Smooth muscle cell (in vitro differentiated cells): ENCODE results near the gene NDUFA7. TPM values are rescaled to one million over a fixed set of nuclear protein-coding genes. Genes with fewer than 3 reads are reported as not detected.
A peak's percentile ranks its signal among the peaks of the same experiment; 100 is the strongest.

Experiments
- DNase-seq: peaks from one replicate; lab custom pipeline; 2025; ENCODE audit not compliant: unreplicated experiment; lab: John Stamatoyannopoulos, UW
- H2AFZ ChIP-seq: fragments of 200-600 bp; sonication (generic); 2 replicates; pipeline ENCODE4 v1.6.0; 2016; ENCODE audit warnings: antibody characterized with exemption, low read depth, mild to moderate bottlenecking
- H3F3A ChIP-seq: fragments of 200-600 bp; sonication (generic); 2 replicates; pipeline ENCODE4 v1.6.0; 2017; ENCODE audit warnings: antibody characterized with exemption, low read depth
- H3K27ac ChIP-seq: fragments of 200-600 bp; sonication (generic); 2 replicates; pipeline ENCODE4 v1.5.1; 2016; ENCODE audit warnings: low read depth, mild to moderate bottlenecking
- H3K27me3 ChIP-seq: fragments of 200-600 bp; sonication (generic); 2 replicates; pipeline ENCODE4 v1.6.1; 2016; ENCODE audit warnings: low read depth, mild to moderate bottlenecking
- H3K36me3 ChIP-seq: fragments of 200-600 bp; sonication (generic); 2 replicates; pipeline ENCODE4 v1.5.1; 2016; ENCODE audit warnings: low read depth
- H3K4me1 ChIP-seq: fragments of 200-600 bp; sonication (generic); 2 replicates; pipeline ENCODE4 v1.5.1; 2016; ENCODE audit warnings: low read depth
- H3K4me2 ChIP-seq: fragments of 200-600 bp; sonication (generic); 2 replicates; pipeline ENCODE4 v1.6.0; 2016; ENCODE audit warnings: mild to moderate bottlenecking
- H3K4me3 ChIP-seq: fragments of 200-600 bp; sonication (generic); 2 replicates; pipeline ENCODE4 v1.5.1; 2016; ENCODE audit warnings: mild to moderate bottlenecking
- H3K79me2 ChIP-seq: fragments of 200-600 bp; sonication (generic); 2 replicates; pipeline ENCODE4 v1.6.0; 2016; ENCODE audit warnings: low read depth, mild to moderate bottlenecking
- H3K9ac ChIP-seq: fragments of 200-600 bp; sonication (generic); 2 replicates; pipeline ENCODE4 v1.6.0; 2016; ENCODE audit warnings: low read depth
- H3K9me3 ChIP-seq: fragments of 200-600 bp; sonication (generic); replicated peaks from 2 replicates; pipeline ENCODE4 v1.5.1; 2016; ENCODE audit warnings: low read depth
- H4K20me1 ChIP-seq: fragments of 200-600 bp; sonication (generic); 2 replicates; pipeline ENCODE4 v1.6.0; 2016; ENCODE audit warnings: low read depth
- WGBS: methylation state at CpG from one replicate; pipeline ENCODE4 v1.1.7; 2016; ENCODE audit warnings: low lambda C conversion rate; 5-methylcytosine and 5-hydroxymethylcytosine counted together
- polyA plus RNA-seq: library from polyadenylated mRNA; unstranded; fragments of >200 nt; fragmentation: Nextera tagmentation; extraction: Ambion mirVana; gene quantifications from 2 replicates; pipeline ENCODE4 v1.2.1, GENCODE V29; 2016
- total RNA-seq: library from RNA; depleted of rRNA; stranded (reverse); fragments of >200 nt; gene quantifications from 2 replicates; pipeline ENCODE4 v1.2.3, GENCODE V29; 2014
- TF ChIP-seq, protein P1 (sequence below): fragments of 200-600 bp; sonication (generic); IDR thresholded peaks from 2 replicates; pipeline ENCODE4 v1.5.1; 2017; ENCODE audit warnings: borderline replicate concordance, mild to moderate bottlenecking, antibody characterized with exemption; ENCODE audit not compliant: insufficient read depth, poor library complexity, severe bottlenecking

Gene NDUFA7
- total and polyA plus RNA-seq, 2 experiments from 2014 or later: 17.3 to 80.4 TPM

- Histone ChIP-seq H3K36me3 (no peaks in the 10 kb centered on the region), H3F3A (no peaks in the 10 kb centered on the region), H3K4me1 (peaks cover 20% of the 10 kb centered on the region), H2AFZ (no peak overlapping the region), H3K9me3 (no peaks in the 10 kb centered on the region), H3K4me3 (peak overlapping the region; percentile 93), H3K4me2 (peak overlapping the region; percentile 97), H3K79me2 (peaks cover 42% of the 10 kb centered on the region), H3K9ac (peak overlapping the region; percentile 99), H3K27ac (no peak overlapping the region), H3K27me3 (no peaks in the 10 kb centered on the region), H4K20me1 (peaks cover 24% of the 10 kb centered on the region)
- TF ChIP-seq, protein P1, sequence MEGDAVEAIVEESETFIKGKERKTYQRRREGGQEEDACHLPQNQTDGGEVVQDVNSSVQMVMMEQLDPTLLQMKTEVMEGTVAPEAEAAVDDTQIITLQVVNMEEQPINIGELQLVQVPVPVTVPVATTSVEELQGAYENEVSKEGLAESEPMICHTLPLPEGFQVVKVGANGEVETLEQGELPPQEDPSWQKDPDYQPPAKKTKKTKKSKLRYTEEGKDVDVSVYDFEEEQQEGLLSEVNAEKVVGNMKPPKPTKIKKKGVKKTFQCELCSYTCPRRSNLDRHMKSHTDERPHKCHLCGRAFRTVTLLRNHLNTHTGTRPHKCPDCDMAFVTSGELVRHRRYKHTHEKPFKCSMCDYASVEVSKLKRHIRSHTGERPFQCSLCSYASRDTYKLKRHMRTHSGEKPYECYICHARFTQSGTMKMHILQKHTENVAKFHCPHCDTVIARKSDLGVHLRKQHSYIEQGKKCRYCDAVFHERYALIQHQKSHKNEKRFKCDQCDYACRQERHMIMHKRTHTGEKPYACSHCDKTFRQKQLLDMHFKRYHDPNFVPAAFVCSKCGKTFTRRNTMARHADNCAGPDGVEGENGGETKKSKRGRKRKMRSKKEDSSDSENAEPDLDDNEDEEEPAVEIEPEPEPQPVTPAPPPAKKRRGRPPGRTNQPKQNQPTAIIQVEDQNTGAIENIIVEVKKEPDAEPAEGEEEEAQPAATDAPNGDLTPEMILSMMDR: no peak
- no peak for DNase-seq
- WGBS: 84% methylated on average over 7 of the region's 7 CpGs
Measured at GRCh38 chr19:8322638-8322997, 1.4 kb upstream of the NDUFA7 start.

- peaks cover 42% of the 10 kb centered on the region for H3K79me2 ChIP-seq
- 24% methylated on average over 30 of the region's 30 CpGs for WGBS
- H3K27ac ChIP-seq: peak overlapping the region; percentile 62
Measured at GRCh38 chr19:8321986-8322637, 937 bp upstream of the NDUFA7 start.

DNA sequence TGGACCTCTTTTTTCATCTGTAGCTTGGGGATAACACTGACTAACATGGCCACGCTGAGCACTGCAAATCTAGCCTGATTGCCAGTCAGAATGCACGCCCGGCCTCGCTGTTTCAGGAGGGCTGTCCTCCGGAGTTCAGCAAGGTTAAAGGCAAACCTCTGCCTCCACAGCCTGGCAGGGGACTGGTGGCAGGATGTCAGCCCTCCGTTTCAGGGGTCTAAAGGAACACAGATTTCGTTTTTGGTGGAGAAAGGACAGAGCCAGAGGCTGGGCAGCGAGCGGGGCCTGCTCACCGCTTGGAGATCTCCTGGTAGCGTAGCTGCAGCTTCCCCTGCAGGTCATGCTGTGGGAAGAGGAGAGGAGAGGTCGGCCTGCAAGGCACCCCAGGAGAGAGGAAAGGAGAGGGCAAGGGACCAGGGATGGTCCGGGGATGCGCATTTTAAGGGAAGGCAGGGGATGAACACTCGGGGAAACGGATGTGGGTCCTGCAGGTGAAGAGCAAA, 560 bp downstream of the NDUFA7 start:
- Histone ChIP-seq H3K4me1 (peaks cover 20% of the 10 kb centered on the region), H3K27me3 (no peaks in the 10 kb centered on the region), H2AFZ (peak overlapping the region; percentile 53), H4K20me1 (peaks cover 24% of the 10 kb centered on the region), H3K4me2 (peak overlapping the region; percentile 96), H3K79me2 (peaks cover 42% of the 10 kb centered on the region), H3K4me3 (peak overlapping the region; percentile 93), H3K36me3 (no peaks in the 10 kb centered on the region), H3K9me3 (no peaks in the 10 kb centered on the region), H3K9ac (peak overlapping the region; percentile 99), H3K27ac (peak overlapping the region; percentile 92), H3F3A (no peaks in the 10 kb centered on the region)
- TF ChIP-seq, protein P1: no peak
- DNase-seq: no peak
- WGBS: 4% methylated on average over 16 of the region's 16 CpGs

More at GRCh38 chr19:8321986-8322637, 937 bp upstream of the NDUFA7 start:
- H3K4me1 ChIP-seq: peaks cover 20% of the 10 kb centered on the region
- H3K36me3 ChIP-seq: no peaks in the 10 kb centered on the region
- peak overlapping the region; percentile 99 for H3K9ac ChIP-seq
- H3K4me2 ChIP-seq: peak overlapping the region; percentile 97
- no peaks in the 10 kb centered on the region for H3K9me3 ChIP-seq
- peaks cover 24% of the 10 kb centered on the region for H4K20me1 ChIP-seq
- TF ChIP-seq, protein P1: no peak
- no peaks in the 10 kb centered on the region for H3K27me3 ChIP-seq
- peak overlapping the region; percentile 93 for H3K4me3 ChIP-seq
- no peak for DNase-seq
- no peak overlapping the region for H2AFZ ChIP-seq
- no peaks in the 10 kb centered on the region for H3F3A ChIP-seq
